Endodermal cell (in vitro differentiated cells): ENCODE results near the gene KCTD1. TPM values are rescaled to one million over a fixed set of nuclear protein-coding genes. Genes with fewer than 3 reads are reported as not detected.
A peak's percentile ranks its signal among the peaks of the same experiment; 100 is the strongest.

Experiments used
- DNase-seq: peaks from one replicate; pipeline ENCODE4 v3.0.0-alpha.2; 2017
- H3K27ac ChIP-seq: 2 replicates; pipeline ENCODE4 v1.5.1; 2013; ENCODE audit warnings: mild to moderate bottlenecking, low read depth, low read length, moderate library complexity
- H3K27me3 ChIP-seq: 2 replicates; pipeline ENCODE4 v1.6.1; 2013; ENCODE audit warnings: mild to moderate bottlenecking, low read length, moderate library complexity; ENCODE audit not compliant: insufficient read depth, control insufficient read depth, poor library complexity, severe bottlenecking
- H3K36me3 ChIP-seq: 2 replicates; pipeline ENCODE4 v1.7.0; 2013; ENCODE audit warnings: mild to moderate bottlenecking, low read length, moderate library complexity; ENCODE audit not compliant: control insufficient read depth, insufficient read depth
- H3K4me1 ChIP-seq: one replicate; pipeline ENCODE4 v1.7.0; 2013; ENCODE audit warnings: low read length; ENCODE audit not compliant: control insufficient read depth, insufficient read depth
- H3K4me3 ChIP-seq: 2 replicates; pipeline ENCODE4 v1.5.1; 2013; ENCODE audit warnings: mild to moderate bottlenecking, low read length, moderate library complexity
- H3K9ac ChIP-seq: 2 replicates; pipeline ENCODE4 v1.6.1; 2013; ENCODE audit warnings: mild to moderate bottlenecking, low read length, moderate library complexity; ENCODE audit not compliant: poor library complexity, severe bottlenecking; ENCODE audit errors: extremely low read depth
- H3K9me3 ChIP-seq: 2 replicates; pipeline ENCODE4 v1.6.1; 2013; ENCODE audit warnings: mild to moderate bottlenecking, low read length, moderate library complexity; ENCODE audit not compliant: control insufficient read depth
- H3K27ac Mint-ChIP-seq: 2 replicates; pipeline ENCODE4 v1.8.0; 2020; ENCODE audit warnings: mixed read lengths
- H3K27me3 Mint-ChIP-seq: 2 replicates; pipeline ENCODE4 v1.8.0; 2021; ENCODE audit warnings: mild to moderate bottlenecking, mixed read lengths; ENCODE audit not compliant: insufficient read depth
- H3K36me3 Mint-ChIP-seq: 2 replicates; pipeline ENCODE4 v1.8.0; 2020; ENCODE audit warnings: low read depth, mixed read lengths
- H3K4me1 Mint-ChIP-seq: 2 replicates; pipeline ENCODE4 v1.8.0; 2020; ENCODE audit warnings: mixed read lengths
- H3K4me3 Mint-ChIP-seq: 2 replicates; pipeline ENCODE4 v1.8.0; 2020; ENCODE audit warnings: mild to moderate bottlenecking, moderate library complexity, mixed read lengths
- H3K9me3 Mint-ChIP-seq: 2 replicates; pipeline ENCODE4 v1.8.0; 2020; ENCODE audit warnings: mild to moderate bottlenecking, mixed read lengths
- WGBS, 2 experiments: methylation state at CpG; one replicate each; pipeline versions ENCODE4 v1.1.5 to v1.1.7; 2013; ENCODE audit warnings: missing lambda C conversion rate in 2 of 2, mixed read lengths in 1 of 2; ENCODE audit not compliant: insufficient coverage in 1 of 2, insufficient read length in 1 of 2; 5-methylcytosine and 5-hydroxymethylcytosine counted together
- total RNA-seq, 2 donors: library from RNA; stranded (reverse); fragmentation: NEBNext Ultra II Directional in 1 of 2; extraction: Animal tissue kit (Norgen Biotek cat#: 25700) in 1 of 2; gene quantifications; 2 replicates in 1 of 2; 3 replicates in 1 of 2; pipeline ENCODE4 v1.2.1, GENCODE V29; 2021
- TF ChIP-seq, protein P1 (sequence below): fragments of 200-600 bp; sonication (generic); conservative IDR thresholded peaks from 2 replicates; pipeline ENCODE4 v1.5.0; 2021; ENCODE audit warnings: antibody characterized with exemption, mild to moderate bottlenecking

The KCTD1 gene
- total RNA-seq, 2 donors from 2014 or later, result 6.8 to 7.3 TPM

- peaks cover 13% of the 10 kb centered on the region for H3K4me1 Mint-ChIP-seq
- Histone ChIP-seq H3K4me3 (no peak overlapping the region), H3K27me3 (peaks cover 56% of the 10 kb centered on the region), H3K36me3 (no peaks in the 10 kb centered on the region), H3K27ac (no peak overlapping the region), H3K9me3 (peaks cover 6% of the 10 kb centered on the region), H3K9ac (no peak overlapping the region), H3K4me1 (no peaks in the 10 kb centered on the region)
- H3K27ac Mint-ChIP-seq, result no peak overlapping the region
- no peaks in the 10 kb centered on the region for H3K36me3 Mint-ChIP-seq
- H3K27me3 Mint-ChIP-seq, result peaks cover 78% of the 10 kb centered on the region
- no peak overlapping the region for H3K4me3 Mint-ChIP-seq
- TF ChIP-seq, protein P1, sequence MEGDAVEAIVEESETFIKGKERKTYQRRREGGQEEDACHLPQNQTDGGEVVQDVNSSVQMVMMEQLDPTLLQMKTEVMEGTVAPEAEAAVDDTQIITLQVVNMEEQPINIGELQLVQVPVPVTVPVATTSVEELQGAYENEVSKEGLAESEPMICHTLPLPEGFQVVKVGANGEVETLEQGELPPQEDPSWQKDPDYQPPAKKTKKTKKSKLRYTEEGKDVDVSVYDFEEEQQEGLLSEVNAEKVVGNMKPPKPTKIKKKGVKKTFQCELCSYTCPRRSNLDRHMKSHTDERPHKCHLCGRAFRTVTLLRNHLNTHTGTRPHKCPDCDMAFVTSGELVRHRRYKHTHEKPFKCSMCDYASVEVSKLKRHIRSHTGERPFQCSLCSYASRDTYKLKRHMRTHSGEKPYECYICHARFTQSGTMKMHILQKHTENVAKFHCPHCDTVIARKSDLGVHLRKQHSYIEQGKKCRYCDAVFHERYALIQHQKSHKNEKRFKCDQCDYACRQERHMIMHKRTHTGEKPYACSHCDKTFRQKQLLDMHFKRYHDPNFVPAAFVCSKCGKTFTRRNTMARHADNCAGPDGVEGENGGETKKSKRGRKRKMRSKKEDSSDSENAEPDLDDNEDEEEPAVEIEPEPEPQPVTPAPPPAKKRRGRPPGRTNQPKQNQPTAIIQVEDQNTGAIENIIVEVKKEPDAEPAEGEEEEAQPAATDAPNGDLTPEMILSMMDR, result peak; percentile 61
- WGBS, 2 experiments, result 45 to 65% methylated on average over 1 of the region's 1 CpG
- DNase-seq, result peak; percentile 60
- H3K9me3 Mint-ChIP-seq, result peaks cover 5% of the 10 kb centered on the region
These were observed 18.7 kb upstream of the KCTD1 start for GRCh38 chr18:26566874-26567555.

- no peaks in the 10 kb centered on the region for H3K36me3 ChIP-seq
- no peak overlapping the region for H3K27ac ChIP-seq
- no peaks in the 10 kb centered on the region for H3K4me1 ChIP-seq
- no peak overlapping the region for H3K9ac ChIP-seq
- DNase-seq, result no peak
- TF ChIP-seq, protein P1, result no peak
- H3K4me3 ChIP-seq, result no peak overlapping the region
- Mint-ChIP-seq H3K27ac (no peak overlapping the region), H3K9me3 (peaks cover 5% of the 10 kb centered on the region), H3K27me3 (peaks cover 81% of the 10 kb centered on the region), H3K4me1 (peaks cover 15% of the 10 kb centered on the region), H3K4me3 (no peak overlapping the region), H3K36me3 (no peaks in the 10 kb centered on the region)
- H3K9me3 ChIP-seq, result peaks cover 6% of the 10 kb centered on the region
- peaks cover 60% of the 10 kb centered on the region for H3K27me3 ChIP-seq
These were observed 17.2 kb upstream of the KCTD1 start for GRCh38 chr18:26565514-26565913.

DNA sequence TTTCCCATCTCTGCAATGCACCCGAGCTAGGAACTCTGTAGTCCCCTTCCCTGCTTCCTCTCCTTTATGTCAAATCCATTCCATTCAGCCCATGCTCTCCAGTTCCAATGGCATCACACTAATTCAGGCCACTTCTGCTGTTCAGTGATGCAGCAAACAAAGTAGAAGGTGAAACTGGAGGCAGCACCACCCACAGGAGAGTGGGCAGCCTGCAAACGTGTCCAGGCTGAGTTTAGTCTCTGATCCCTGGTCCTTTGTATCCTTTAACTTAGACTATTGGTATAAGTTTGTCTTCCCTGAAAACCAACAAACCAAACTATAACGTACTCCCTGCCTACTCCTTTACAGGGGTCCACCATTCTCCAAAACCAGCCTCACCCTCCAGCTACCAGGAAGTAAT is 14.7 kb upstream of the KCTD1 start:
- Mint-ChIP-seq H3K27me3 (peaks cover 85% of the 10 kb centered on the region), H3K9me3 (peaks cover 5% of the 10 kb centered on the region), H3K36me3 (no peaks in the 10 kb centered on the region), H3K27ac (no peak overlapping the region), H3K4me3 (no peak overlapping the region), H3K4me1 (peaks cover 12% of the 10 kb centered on the region)
- 82 to 100% methylated on average over 1 to 3 of the region's 3 CpGs for WGBS, 2 experiments
- H3K9me3 ChIP-seq, result peaks cover 6% of the 10 kb centered on the region
- no peaks in the 10 kb centered on the region for H3K4me1 ChIP-seq
- no peak overlapping the region for H3K9ac ChIP-seq
- H3K4me3 ChIP-seq, result no peak overlapping the region
- TF ChIP-seq, protein P1, result no peak
- no peaks in the 10 kb centered on the region for H3K36me3 ChIP-seq
- DNase-seq, result no peak
- peaks cover 71% of the 10 kb centered on the region for H3K27me3 ChIP-seq
- no peak overlapping the region for H3K27ac ChIP-seq
